NB4 (cell line): ENCODE data around the gene TMEM94.

Experiments used
- MYC ChIP-seq: IDR thresholded peaks from 2 replicates; pipeline ENCODE4 v1.6.1; 2011; ENCODE audit warnings: low read depth, low read length
- POLR2A ChIP-seq: IDR thresholded peaks from 2 replicates; pipeline ENCODE4 v1.6.1; 2011; ENCODE audit warnings: mild to moderate bottlenecking; ENCODE audit not compliant: insufficient read length; ENCODE audit errors: extremely low read depth
- TF ChIP-seq, protein P1 (sequence below): IDR thresholded peaks from one replicate; pipeline ENCODE4 v1.5.1; 2012; ENCODE audit warnings: low read depth, low read length
- TF ChIP-seq, protein P2 (sequence below): IDR thresholded peaks from 2 replicates; pipeline ENCODE4 v1.6.1; 2011; ENCODE audit warnings: low read depth, low read length

DNA sequence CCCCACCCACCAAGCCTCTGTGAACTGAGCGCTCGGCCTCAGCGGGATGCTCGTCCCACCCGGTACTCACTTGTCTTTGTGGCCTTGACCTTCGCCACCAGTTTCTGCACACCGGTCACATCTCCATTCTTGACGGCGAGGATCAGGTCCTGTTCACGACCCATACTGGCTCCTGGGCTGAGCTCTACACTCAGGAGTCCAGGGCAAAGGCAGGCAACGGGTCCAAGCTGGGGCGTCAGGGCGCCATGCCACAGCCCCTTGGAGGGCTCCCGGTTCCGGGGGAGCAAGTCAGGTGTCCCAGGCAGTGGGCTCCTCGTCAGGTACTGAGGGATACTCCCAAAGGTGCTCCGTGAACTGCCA lies 57.2 kb downstream of the TMEM94 start:
- TF ChIP-seq, protein P1, sequence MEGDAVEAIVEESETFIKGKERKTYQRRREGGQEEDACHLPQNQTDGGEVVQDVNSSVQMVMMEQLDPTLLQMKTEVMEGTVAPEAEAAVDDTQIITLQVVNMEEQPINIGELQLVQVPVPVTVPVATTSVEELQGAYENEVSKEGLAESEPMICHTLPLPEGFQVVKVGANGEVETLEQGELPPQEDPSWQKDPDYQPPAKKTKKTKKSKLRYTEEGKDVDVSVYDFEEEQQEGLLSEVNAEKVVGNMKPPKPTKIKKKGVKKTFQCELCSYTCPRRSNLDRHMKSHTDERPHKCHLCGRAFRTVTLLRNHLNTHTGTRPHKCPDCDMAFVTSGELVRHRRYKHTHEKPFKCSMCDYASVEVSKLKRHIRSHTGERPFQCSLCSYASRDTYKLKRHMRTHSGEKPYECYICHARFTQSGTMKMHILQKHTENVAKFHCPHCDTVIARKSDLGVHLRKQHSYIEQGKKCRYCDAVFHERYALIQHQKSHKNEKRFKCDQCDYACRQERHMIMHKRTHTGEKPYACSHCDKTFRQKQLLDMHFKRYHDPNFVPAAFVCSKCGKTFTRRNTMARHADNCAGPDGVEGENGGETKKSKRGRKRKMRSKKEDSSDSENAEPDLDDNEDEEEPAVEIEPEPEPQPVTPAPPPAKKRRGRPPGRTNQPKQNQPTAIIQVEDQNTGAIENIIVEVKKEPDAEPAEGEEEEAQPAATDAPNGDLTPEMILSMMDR: no peak
- TF ChIP-seq POLR2A: no peak
- TF ChIP-seq, protein P2, sequence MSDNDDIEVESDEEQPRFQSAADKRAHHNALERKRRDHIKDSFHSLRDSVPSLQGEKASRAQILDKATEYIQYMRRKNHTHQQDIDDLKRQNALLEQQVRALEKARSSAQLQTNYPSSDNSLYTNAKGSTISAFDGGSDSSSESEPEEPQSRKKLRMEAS: no peak
- no peak for TF ChIP-seq MYC
